HG03439 (cell line): ENCODE measurements around the gene ADCK1.
A peak's percentile ranks its signal among the peaks of the same experiment; 100 is the strongest.
"Not testable (repeated sequence)": the region's sequence is repeated elsewhere in the genome, so short reads cannot be mapped to it uniquely, and the experiment has no call there.

Experiments
- ATAC-seq: cut with Tn5 transposase; IDR thresholded peaks from one replicate; pipeline ENCODE4 v1.9.1; 2021; ENCODE audit warnings: mild to moderate bottlenecking, moderate library complexity; ENCODE audit not compliant: unreplicated experiment

The ADCK1 gene

GRCh38 chr14:77799863-77800730, at the start of gene ADCK1:
TSS of gene ADCK1 (plus strand) at chr14:77800109. CDS start at chr14:77818979, 18,870 bp downstream.
- ATAC-seq: peak; percentile 94

GRCh38 chr14:77752266-77752665, 47.6 kb upstream of the ADCK1 start:
- no peak for ATAC-seq

- ATAC-seq: no peak
Measured at GRCh38 chr14:77752799-77753516, 47.0 kb upstream of the ADCK1 start.

GRCh38 chr14:77760381-77761204, 39.3 kb upstream of the ADCK1 start, which contains the start of gene SNW1:
TSS of gene SNW1 (minus strand) at chr14:77761156. CDS start at chr14:77761127, 29 bp downstream.
- peak; percentile 93 for ATAC-seq

GRCh38 chr14:77761205-77761931, 38.5 kb upstream of the ADCK1 start:
- ATAC-seq: peak; percentile 17

- no peak for ATAC-seq
Measured at GRCh38 chr14:77763316-77763715, 36.6 kb upstream of the ADCK1 start.

GRCh38 chr14:77763978-77764377, 35.9 kb upstream of the ADCK1 start:
- ATAC-seq: no peak

- ATAC-seq: not testable (repeated sequence)
Measured at GRCh38 chr14:77768442-77769069, 31.4 kb upstream of the ADCK1 start.

- ATAC-seq: not testable (repeated sequence)
Measured at GRCh38 chr14:77773966-77774365, 25.9 kb upstream of the ADCK1 start.

GRCh38 chr14:77782202-77782601, 17.7 kb upstream of the ADCK1 start:
- no peak for ATAC-seq

- ATAC-seq: no peak
Measured at GRCh38 chr14:77786148-77786547, 13.8 kb upstream of the ADCK1 start.

- no peak for ATAC-seq
Measured at GRCh38 chr14:77790566-77791224, 9.2 kb upstream of the ADCK1 start.

- no peak for ATAC-seq
Measured at GRCh38 chr14:77791225-77791600, 8.7 kb upstream of the ADCK1 start.

GRCh38 chr14:77793255-77793654, 6.7 kb upstream of the ADCK1 start:
- ATAC-seq: not testable (repeated sequence)

- no peak for ATAC-seq
Measured at GRCh38 chr14:77794357-77794756, 5.6 kb upstream of the ADCK1 start.

- not testable (repeated sequence) for ATAC-seq
Measured at GRCh38 chr14:77799456-77799855, 453 bp upstream of the ADCK1 start.

- no peak for ATAC-seq
Measured at GRCh38 chr14:77800814-77801213, 905 bp downstream of the ADCK1 start.

GRCh38 chr14:77804592-77804991, 4.7 kb downstream of the ADCK1 start:
- ATAC-seq: no peak

- no peak for ATAC-seq
Measured at GRCh38 chr14:77805706-77806105, 5.8 kb downstream of the ADCK1 start.
